Esophagus squamous epithelium (tissue), 5 donors: Measurements from ENCODE around the gene SMTN. TPM values are rescaled to one million over a fixed set of nuclear protein-coding genes. Genes with fewer than 3 reads are reported as not detected.
"Not testable (repeated sequence)": the region's sequence is repeated elsewhere in the genome, so short reads cannot be mapped to it uniquely, and the experiment has no call there.

Experiments used
- DNase-seq: peaks from one replicate; lab custom pipeline; 2025; lab: John Stamatoyannopoulos, UW
- H3K27ac ChIP-seq, 4 donors: fragments of 200-600 bp; sonication (generic); one replicate each; pipeline ENCODE4 v1.5.1; 2016 to 2019; ENCODE audit warnings: mild to moderate bottlenecking in 1 of 4
- H3K27me3 ChIP-seq, 4 donors: fragments of 200-600 bp; sonication (generic); 1 replicate in 3 of 4; 2 replicates in 1 of 4; pipeline versions ENCODE4 v1.5.1 to v1.6.0; 2017 to 2021; ENCODE audit warnings: antibody characterized with exemption in 1 of 4
- H3K36me3 ChIP-seq, 3 donors: fragments of 200-600 bp; sonication (generic); one replicate each; pipeline ENCODE4 v1.5.1; 2016 to 2019
- H3K4me1 ChIP-seq, 3 donors: fragments of 200-600 bp; sonication (generic); one replicate each; pipeline ENCODE4 v1.5.1; 2017 to 2019
- H3K4me3 ChIP-seq, 4 donors: fragments of 200-600 bp; sonication (generic); 1 replicate in 3 of 4; 2 replicates in 1 of 4; pipeline ENCODE4 v1.5.1; 2016 to 2019; ENCODE audit warnings: mild to moderate bottlenecking in 2 of 4, moderate library complexity in 1 of 4
- H3K9me3 ChIP-seq, 3 donors: fragments of 200-600 bp; sonication (generic); one replicate each; pipeline ENCODE4 v1.5.1; 2016 to 2019
- CTCF ChIP-seq, 6 experiments: fragments of 450-650 bp in 4 of 6; fragments of 200-600 bp in 2 of 6; sonication (generic) in 2 of 6; IDR thresholded peaks; one replicate each; pipeline ENCODE4 v1.5.1; 2016 to 2019; ENCODE audit warnings: antibody characterized with exemption in 6 of 6, mild to moderate bottlenecking in 4 of 6, moderate library complexity in 4 of 6
- POLR2A ChIP-seq, 4 donors: fragments of 450-650 bp; IDR thresholded peaks; one replicate each; pipeline ENCODE4 v1.6.1; 2017; ENCODE audit warnings: antibody characterized with exemption in 4 of 4, mild to moderate bottlenecking in 4 of 4, moderate library complexity in 3 of 4
- WGBS, 2 donors: methylation state at CpG; one replicate each; pipeline ENCODE4 v1.1.5; 2018; 5-methylcytosine and 5-hydroxymethylcytosine counted together
- intact Hi-C: fragments of 100-400 bp; cut with DNase I; formaldehyde crosslinking; loops from one replicate; pipeline ENCODE4 v1.15.0; 2022
- total RNA-seq, 4 donors: library from RNA; depleted of rRNA; stranded (reverse); fragments of >200 nt; gene quantifications; one replicate each; pipeline ENCODE4 v1.1.0, GENCODE V29; 2016
- donor health status: DM: yes; HTN: yes; CAD: no.

SMTN gene
- total RNA-seq, 4 donors from 2014 or later: 28.2 to 158 (median 45.8) TPM

- H3K27ac ChIP-seq: no peak overlapping the region
- peaks cover 0 to 9% (median 0%) of the 10 kb centered on the region in 3 donors for H3K4me1 ChIP-seq
- H3K27me3 ChIP-seq: no peaks in the 10 kb centered on the region
- no peak for TF ChIP-seq POLR2A (IDR thresholded peaks at IDR 0.05)
- TF ChIP-seq CTCF (IDR thresholded peaks at IDR 0.05): peak in 1 of 6 experiments; percentile 3
- intact Hi-C loops: no loop called here
- H3K36me3 ChIP-seq: no peaks in the 10 kb centered on the region
- 32 to 50% methylated on average over 2 of the region's 2 CpGs for WGBS, 2 donors
- DNase-seq: no peak
- no peak overlapping the region for H3K4me3 ChIP-seq
- H3K9me3 ChIP-seq: no peaks in the 10 kb centered on the region
Observed at GRCh38 chr22:31062566-31063230, 18.4 kb upstream of the SMTN start.

GRCh38 chr22:31064369-31064768 is 16.7 kb upstream of the SMTN start:
- 91 to 94% methylated on average over 6 of the region's 6 CpGs for WGBS, 2 donors
- TF ChIP-seq CTCF (IDR thresholded peaks at IDR 0.05): no peak
- no peak for TF ChIP-seq POLR2A (IDR thresholded peaks at IDR 0.05)
- Histone ChIP-seq H3K27ac (no peak overlapping the region), H3K4me3 (no peak overlapping the region), H3K4me1 (peaks cover 1 to 16% (median 4%) of the 10 kb centered on the region in 3 donors), H3K36me3 (no peaks in the 10 kb centered on the region), H3K9me3 (no peaks in the 10 kb centered on the region), H3K27me3 (no peaks in the 10 kb centered on the region)
- intact Hi-C loops: no loop called here
- no peak for DNase-seq

GRCh38 chr22:31068970-31069369 is 12.1 kb upstream of the SMTN start:
- Histone ChIP-seq H3K4me3 (no peak overlapping the region), H3K36me3 (no peaks in the 10 kb centered on the region), H3K9me3 (no peaks in the 10 kb centered on the region), H3K27ac (no peak overlapping the region), H3K4me1 (peaks cover 4 to 16% (median 6%) of the 10 kb centered on the region in 3 donors), H3K27me3 (no peaks in the 10 kb centered on the region)
- TF ChIP-seq CTCF (IDR thresholded peaks at IDR 0.05) (no peak), POLR2A (IDR thresholded peaks at IDR 0.05) (no peak)
- 43 to 53% methylated on average over 6 of the region's 11 CpGs for WGBS, 2 donors
- intact Hi-C loops: no loop called here
- DNase-seq: no peak

- H3K27me3 ChIP-seq, intact Hi-C loops, H3K9me3 ChIP-seq, H3K4me3 ChIP-seq, H3K36me3 ChIP-seq, DNase-seq, H3K27ac ChIP-seq: not testable (repeated sequence)
- peaks cover 4 to 16% (median 6%) of the 10 kb centered on the region in 3 donors for H3K4me1 ChIP-seq
- WGBS, 2 donors: 48 to 57% methylated on average over 6 of the region's 6 CpGs
Observed at GRCh38 chr22:31069691-31070314, 11.3 kb upstream of the SMTN start.

GRCh38 chr22:31073125-31073524 is 8.0 kb upstream of the SMTN start:
- DNase-seq, H3K4me3 ChIP-seq, intact Hi-C loops, H3K36me3 ChIP-seq, H3K27me3 ChIP-seq, H3K9me3 ChIP-seq, H3K27ac ChIP-seq: not testable (repeated sequence)
- H3K4me1 ChIP-seq: peaks cover 4 to 35% (median 6%) of the 10 kb centered on the region in 3 donors
- 67% methylated on average over 9 of the region's 9 CpGs for WGBS, 2 donors

GRCh38 chr22:31073545-31074145 is 7.5 kb upstream of the SMTN start:
- intact Hi-C loops, H3K27ac ChIP-seq, H3K36me3 ChIP-seq, DNase-seq, H3K9me3 ChIP-seq, H3K27me3 ChIP-seq, H3K4me3 ChIP-seq: not testable (repeated sequence)
- WGBS, 2 donors: 58 to 70% methylated on average over 1 to 4 of the region's 5 CpGs
- H3K4me1 ChIP-seq: peaks cover 4 to 39% (median 6%) of the 10 kb centered on the region in 3 donors
